Nephron (organoid): ENCODE data around the gene TEX11.

Source experiments
- H3K27ac Mint-ChIP-seq, 3 experiments: 2 replicates each; pipeline ENCODE4 v1.8.0; 2020; ENCODE audit warnings: mixed read lengths in 3 of 3, mild to moderate bottlenecking in 2 of 3, moderate library complexity in 1 of 3
- H3K27me3 Mint-ChIP-seq: 2 replicates; pipeline ENCODE4 v1.8.0; 2021; ENCODE audit warnings: low read depth, mild to moderate bottlenecking, moderate library complexity, mixed read lengths
- H3K36me3 Mint-ChIP-seq: 2 replicates; pipeline ENCODE4 v1.8.0; 2020; ENCODE audit warnings: low read depth, mixed read lengths
- H3K4me1 Mint-ChIP-seq: 2 replicates; pipeline ENCODE4 v1.8.0; 2020; ENCODE audit warnings: mixed read lengths
- H3K4me3 Mint-ChIP-seq, 3 experiments: 2 replicates each; pipeline ENCODE4 v1.8.0; 2020; ENCODE audit warnings: mild to moderate bottlenecking in 3 of 3, mixed read lengths in 3 of 3, moderate library complexity in 2 of 3
- H3K9me3 Mint-ChIP-seq: 2 replicates; pipeline ENCODE4 v1.8.0; 2020; ENCODE audit warnings: mixed read lengths
- CTCF ChIP-seq, 3 experiments: fragments of 200-600 bp; sonication (generic); IDR thresholded peaks; one replicate each; pipeline ENCODE4 v1.5.0; 2021; ENCODE audit warnings: antibody characterized with exemption in 3 of 3; ENCODE audit not compliant: unreplicated experiment in 3 of 3

Gene TEX11

DNA sequence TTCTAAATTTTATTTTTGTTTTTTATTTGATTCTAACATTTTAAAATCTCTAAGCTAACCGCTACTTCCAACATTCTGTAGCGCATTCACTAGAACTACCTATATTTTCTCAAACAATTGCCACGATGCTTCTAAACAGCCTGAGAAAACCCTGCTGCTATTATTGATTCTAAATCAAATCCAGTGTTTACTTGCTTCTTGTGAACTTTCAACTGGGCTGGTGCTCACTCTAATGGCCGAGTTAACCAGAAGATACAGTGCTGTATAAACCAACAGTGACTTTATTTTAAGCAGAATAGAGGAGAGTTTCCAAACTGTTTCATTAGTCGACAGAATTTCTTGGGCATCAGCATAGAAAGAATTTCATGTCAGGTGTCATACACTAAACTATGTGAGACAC lies 353.6 kb downstream of the TEX11 start:
- Mint-ChIP-seq H3K9me3 (peaks cover 9% of the 10 kb centered on the region), H3K4me1 (peaks cover 5% of the 10 kb centered on the region), H3K36me3 (no peaks in the 10 kb centered on the region), H3K27ac (no peak overlapping the region), H3K27me3 (no peaks in the 10 kb centered on the region), H3K4me3 (no peak overlapping the region)
- TF ChIP-seq CTCF (IDR thresholded peaks at IDR 0.05; ENCODE audit: unreplicated experiment in 3 of 3) = no peak

- peaks cover 5% of the 10 kb centered on the region for H3K4me1 Mint-ChIP-seq
- no peaks in the 10 kb centered on the region for H3K36me3 Mint-ChIP-seq
- no peak for TF ChIP-seq CTCF (IDR thresholded peaks at IDR 0.05; ENCODE audit: unreplicated experiment in 3 of 3)
- peaks cover 9% of the 10 kb centered on the region for H3K9me3 Mint-ChIP-seq
- no peaks in the 10 kb centered on the region for H3K27me3 Mint-ChIP-seq
- H3K4me3 Mint-ChIP-seq = no peak overlapping the region
- H3K27ac Mint-ChIP-seq = no peak overlapping the region
These were observed 354.0 kb downstream of the TEX11 start for GRCh38 chrX:70554523-70554922.

- H3K4me1 Mint-ChIP-seq = peaks cover 5% of the 10 kb centered on the region
- H3K4me3 Mint-ChIP-seq = no peak overlapping the region
- H3K27me3 Mint-ChIP-seq = no peaks in the 10 kb centered on the region
- no peaks in the 10 kb centered on the region for H3K36me3 Mint-ChIP-seq
- no peak overlapping the region for H3K27ac Mint-ChIP-seq
- TF ChIP-seq CTCF (IDR thresholded peaks at IDR 0.05; ENCODE audit: unreplicated experiment in 3 of 3) = peak in 1 of 3 experiments; percentile 28
- H3K9me3 Mint-ChIP-seq = peaks cover 9% of the 10 kb centered on the region
These were observed 354.4 kb downstream of the TEX11 start for GRCh38 chrX:70554081-70554480.

DNA sequence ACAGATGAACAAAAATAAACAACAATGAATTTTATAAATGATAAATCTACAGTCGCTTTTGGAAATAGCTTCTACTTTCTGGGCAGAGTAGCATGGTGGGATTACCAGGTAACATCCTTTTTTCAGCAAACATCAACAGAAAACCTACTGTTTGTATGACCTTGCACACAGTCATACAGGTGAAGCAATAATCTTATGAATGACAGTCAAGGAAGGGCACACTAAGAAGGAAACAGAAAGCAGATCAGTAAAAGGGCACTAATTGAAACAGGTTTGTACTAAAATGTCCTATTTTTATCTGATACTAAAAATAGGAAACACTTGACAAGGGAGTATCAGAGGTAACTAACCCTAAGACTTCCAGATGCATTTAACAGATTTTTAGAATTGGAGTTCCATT lies 355.0 kb downstream of the TEX11 start:
- H3K27me3 Mint-ChIP-seq = no peaks in the 10 kb centered on the region

DNA sequence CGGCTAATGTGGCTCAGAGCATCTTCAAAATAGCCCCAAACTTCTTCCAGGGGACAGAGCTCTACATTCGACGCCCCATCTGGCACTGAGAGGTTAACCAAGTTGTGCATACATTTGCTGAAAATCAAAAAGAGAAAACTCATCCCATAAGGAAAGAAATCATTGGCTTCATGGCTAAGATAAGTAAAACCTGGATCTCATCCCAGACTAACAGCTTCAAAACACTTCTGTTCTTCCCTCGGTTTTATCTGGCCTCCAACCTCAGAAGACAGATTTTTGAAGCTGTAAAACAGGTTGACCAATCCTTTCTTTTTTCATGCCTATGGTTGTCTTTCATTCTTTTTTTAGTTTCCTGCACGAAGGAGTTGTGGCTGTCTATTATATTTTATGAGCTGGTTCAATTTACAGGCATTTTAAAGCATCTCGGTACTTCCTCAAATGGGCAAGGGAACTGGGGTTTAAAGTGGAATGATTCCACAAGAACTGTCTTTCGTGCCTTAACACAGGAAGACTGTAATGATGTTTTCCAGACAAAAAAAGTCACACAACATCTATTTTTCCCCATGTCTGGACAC lies 356.3 kb downstream of the TEX11 start:
- peaks cover 2% of the 10 kb centered on the region for H3K9me3 Mint-ChIP-seq
- TF ChIP-seq CTCF (IDR thresholded peaks at IDR 0.05; ENCODE audit: unreplicated experiment in 3 of 3) = no peak
- no peaks in the 10 kb centered on the region for H3K27me3 Mint-ChIP-seq
- H3K4me3 Mint-ChIP-seq = no peak overlapping the region
- H3K27ac Mint-ChIP-seq = peak overlapping the region in 1 of 3 experiments; percentile 31
- no peaks in the 10 kb centered on the region for H3K36me3 Mint-ChIP-seq
- peaks cover 5% of the 10 kb centered on the region for H3K4me1 Mint-ChIP-seq

More for the DNA sequence above, 355.0 kb downstream of the TEX11 start:
- H3K27ac Mint-ChIP-seq = no peak overlapping the region
- H3K4me3 Mint-ChIP-seq = no peak overlapping the region
- H3K36me3 Mint-ChIP-seq = no peaks in the 10 kb centered on the region
- peaks cover 7% of the 10 kb centered on the region for H3K9me3 Mint-ChIP-seq
- no peak for TF ChIP-seq CTCF (IDR thresholded peaks at IDR 0.05; ENCODE audit: unreplicated experiment in 3 of 3)
- peaks cover 5% of the 10 kb centered on the region for H3K4me1 Mint-ChIP-seq

DNA sequence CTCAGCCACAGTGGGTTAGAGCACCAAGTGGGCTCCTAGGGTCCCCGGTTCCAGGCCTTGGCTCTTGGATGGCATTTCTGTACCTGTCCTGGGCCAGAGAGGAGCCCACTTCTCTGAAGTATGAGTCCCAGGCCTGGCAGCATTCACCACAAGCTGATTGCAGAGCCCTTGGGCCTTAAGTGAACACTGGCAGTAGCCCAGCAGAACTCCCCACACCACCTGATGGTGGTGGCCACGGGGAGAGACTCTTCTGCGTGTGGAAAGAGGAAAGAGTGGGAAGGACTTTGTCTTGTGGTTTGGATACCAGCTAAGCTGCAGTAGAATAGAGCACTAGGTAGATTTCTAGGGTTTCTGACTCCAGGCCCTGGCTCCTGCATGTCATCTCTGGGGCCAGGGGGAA lies 359.1 kb downstream of the TEX11 start:
- no peak overlapping the region for H3K27ac Mint-ChIP-seq
- H3K36me3 Mint-ChIP-seq = no peaks in the 10 kb centered on the region
- H3K27me3 Mint-ChIP-seq = no peaks in the 10 kb centered on the region
- no peak overlapping the region for H3K4me3 Mint-ChIP-seq
- TF ChIP-seq CTCF (IDR thresholded peaks at IDR 0.05; ENCODE audit: unreplicated experiment in 3 of 3) = no peak
- H3K4me1 Mint-ChIP-seq = peaks cover 4% of the 10 kb centered on the region
- peaks cover 10% of the 10 kb centered on the region for H3K9me3 Mint-ChIP-seq
